GM12892 (cell line): ENCODE results near the gene GALNTL6.

Source experiments
- POLR2A ChIP-seq: IDR thresholded peaks from 2 replicates; pipeline ENCODE4 v1.6.1; 2011; ENCODE audit warnings: low read depth, low read length, control low read depth
- TAF1 ChIP-seq: IDR thresholded peaks from 2 replicates; pipeline ENCODE4 v1.6.1; 2011; ENCODE audit warnings: low read depth, mild to moderate bottlenecking, control low read depth, low read length, borderline replicate concordance

GRCh38 chr4:172867835-172868234 is 1054.6 kb downstream of the GALNTL6 start:
- TF ChIP-seq POLR2A = no peak
- TF ChIP-seq TAF1 = no peak
